ENCODE data around the gene FAM180B.

- peak; percentile 39 to 53 for TF ChIP-seq CTCF (IDR thresholded peaks at IDR 0.05)
- no peak for TF ChIP-seq EP300 (IDR thresholded peaks at IDR 0.05)
Measured at GRCh38 chr11:47616726-47617416, 30.4 kb downstream of the FAM180B start.
